ENCODE results near the gene KIAA1217.
"Not testable (repeated sequence)": the region's sequence is repeated elsewhere in the genome, so short reads cannot be mapped to it uniquely, and the experiment has no call there.

KIAA1217 gene

DNA sequence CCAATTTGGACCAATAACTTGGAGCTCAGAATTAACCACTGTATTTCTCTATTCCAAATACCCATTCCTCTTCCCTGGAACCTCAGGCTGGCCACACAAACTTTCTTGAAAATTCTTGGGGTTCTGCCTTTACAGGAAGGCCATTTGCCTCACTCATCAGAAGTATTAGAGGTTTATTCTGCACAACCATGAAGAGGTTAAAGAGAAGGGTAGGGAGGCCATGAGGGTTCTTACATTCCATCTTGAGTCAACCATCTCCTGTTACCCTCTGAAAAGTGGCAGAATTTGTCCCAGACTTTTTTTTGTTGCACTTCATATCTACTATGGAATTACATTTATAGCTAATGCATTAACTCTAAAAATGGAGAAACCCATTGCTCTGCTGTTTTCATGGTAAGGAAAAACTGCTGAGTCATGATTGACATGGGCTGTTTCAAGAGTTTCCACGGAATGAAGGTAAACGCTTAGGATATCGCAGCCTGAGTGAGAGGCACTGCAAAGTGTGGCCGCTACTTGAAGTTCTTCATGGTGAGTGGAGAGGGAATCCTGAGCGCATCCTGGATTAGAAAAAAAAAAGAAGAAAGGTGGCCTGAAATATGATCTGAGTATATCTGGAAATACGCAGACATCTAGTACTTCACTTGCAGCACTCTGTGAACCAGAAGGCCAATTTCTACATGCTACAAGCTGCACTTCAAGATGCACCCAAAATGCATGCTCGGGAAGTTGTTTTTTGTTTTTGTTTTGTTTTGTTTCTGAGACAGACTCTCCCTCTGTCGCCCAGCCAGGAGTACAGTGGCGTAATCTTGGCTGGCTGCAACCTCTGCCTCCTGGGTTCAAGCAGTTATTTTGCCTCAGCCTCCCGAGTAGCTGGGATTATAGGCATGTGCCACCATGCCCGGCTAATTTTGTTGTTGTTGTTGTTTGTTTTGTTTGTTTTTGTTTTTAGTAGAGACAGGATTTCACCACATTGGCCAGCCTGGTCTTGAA lies 83.7 kb downstream of the KIAA1217 start:
- FAIRE-seq, result no peak

GRCh38 chr10:24299578-24300260 lies 90.8 kb downstream of the KIAA1217 start:
- FAIRE-seq, result no peak

DNA sequence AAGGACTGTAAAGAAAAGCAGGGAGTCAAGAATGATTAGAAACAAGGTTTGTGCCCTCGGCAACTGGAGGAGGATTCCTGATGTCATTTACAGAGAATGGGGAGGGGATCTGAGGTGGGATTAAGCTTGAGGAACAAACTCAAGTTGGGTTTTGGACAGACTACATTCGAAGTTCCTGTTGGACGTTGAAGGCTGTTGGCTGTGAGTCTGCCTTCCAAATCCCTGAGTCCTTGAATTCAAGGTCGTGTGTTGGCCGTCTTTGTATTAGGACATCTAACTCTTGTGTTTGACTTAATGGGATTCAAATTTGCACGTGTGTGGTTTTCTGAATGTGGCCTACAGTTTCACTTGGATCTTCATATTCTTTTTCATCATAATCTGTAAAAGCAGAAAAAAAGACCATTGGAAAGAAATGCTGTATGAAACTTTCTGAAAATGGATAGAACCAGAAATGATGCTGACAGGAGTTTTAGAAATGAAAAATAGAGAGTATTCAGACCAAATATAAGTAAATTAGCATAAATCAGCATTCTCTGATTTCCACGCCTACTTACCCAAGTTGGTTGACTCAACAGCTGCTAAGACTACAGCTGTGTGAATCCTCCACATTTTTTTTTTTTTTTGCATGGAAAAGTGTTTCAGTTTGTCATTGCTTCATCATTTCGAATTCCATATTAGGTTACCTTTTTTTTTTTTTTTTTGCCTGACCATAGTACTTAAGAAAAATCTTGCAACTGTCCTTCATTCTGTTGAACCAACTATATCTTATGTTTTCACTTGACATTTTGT lies 94.8 kb downstream of the KIAA1217 start:
- no peak for FAIRE-seq

GRCh38 chr10:24305551-24306506 lies 96.9 kb downstream of the KIAA1217 start:
- no peak for FAIRE-seq

DNA sequence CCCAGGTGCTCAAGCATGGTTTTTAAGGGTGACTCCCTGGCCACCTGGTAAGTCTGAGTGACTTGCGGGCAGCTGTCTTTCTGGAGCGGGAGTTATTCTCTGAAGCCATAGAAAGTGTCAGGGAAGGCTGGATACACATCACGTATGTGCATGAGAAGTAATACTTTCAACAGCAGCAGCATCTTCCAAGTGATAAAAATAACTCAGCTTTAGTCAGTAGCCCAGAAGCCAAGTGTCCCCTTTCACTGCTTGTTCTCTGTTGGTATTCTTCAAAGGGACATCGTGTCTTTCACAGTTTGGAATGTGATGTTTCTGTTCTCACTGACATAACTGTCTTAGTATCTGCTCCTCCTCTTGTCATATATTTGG lies 97.6 kb downstream of the KIAA1217 start:
- no peak for FAIRE-seq

- FAIRE-seq, result no peak
Observed at GRCh38 chr10:24307116-24307515, 98.2 kb downstream of the KIAA1217 start.

DNA sequence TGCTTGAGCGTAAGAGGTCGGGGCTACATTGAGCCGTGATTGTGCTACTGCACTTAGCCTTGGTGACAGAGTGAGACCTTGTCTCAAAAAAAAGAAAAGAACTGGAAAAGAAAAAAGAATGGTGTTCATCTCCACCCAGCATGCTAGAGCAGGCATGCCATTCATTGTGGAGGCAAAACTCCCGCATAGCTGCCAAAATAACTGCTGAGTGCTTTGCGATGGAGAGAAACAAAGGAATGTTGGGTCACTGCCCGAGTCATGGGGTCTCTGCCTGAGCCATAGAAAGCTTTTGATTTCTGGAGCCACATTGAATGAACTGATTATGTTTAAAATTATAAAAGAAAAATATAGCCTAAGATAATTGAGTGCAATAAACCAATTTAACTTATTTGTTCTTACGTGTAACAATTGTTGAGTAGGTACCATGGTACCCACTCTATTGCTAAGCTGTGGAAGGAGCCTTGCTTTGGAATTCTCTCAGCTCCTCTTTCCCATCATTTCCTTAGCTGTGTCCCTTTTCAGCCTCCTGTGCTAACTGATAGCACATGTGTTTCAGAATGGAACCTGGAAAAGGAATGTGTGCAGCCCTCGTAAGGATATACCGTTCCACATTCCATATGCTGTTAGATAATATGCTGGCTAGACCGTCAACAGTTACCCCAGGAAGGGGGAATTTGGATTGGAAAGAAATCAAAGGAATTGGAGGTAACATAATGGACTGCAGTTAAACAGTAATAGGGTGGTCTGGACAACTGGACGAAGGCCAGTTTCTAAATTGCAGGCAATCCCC lies 99.0 kb downstream of the KIAA1217 start:
- no peak for FAIRE-seq

GRCh38 chr10:24310104-24310503 lies 101.2 kb downstream of the KIAA1217 start:
- FAIRE-seq, result no peak

GRCh38 chr10:24311888-24312287 lies 103.0 kb downstream of the KIAA1217 start:
- no peak for FAIRE-seq

- no peak for FAIRE-seq
Observed at GRCh38 chr10:24313283-24313682, 104.3 kb downstream of the KIAA1217 start.

DNA sequence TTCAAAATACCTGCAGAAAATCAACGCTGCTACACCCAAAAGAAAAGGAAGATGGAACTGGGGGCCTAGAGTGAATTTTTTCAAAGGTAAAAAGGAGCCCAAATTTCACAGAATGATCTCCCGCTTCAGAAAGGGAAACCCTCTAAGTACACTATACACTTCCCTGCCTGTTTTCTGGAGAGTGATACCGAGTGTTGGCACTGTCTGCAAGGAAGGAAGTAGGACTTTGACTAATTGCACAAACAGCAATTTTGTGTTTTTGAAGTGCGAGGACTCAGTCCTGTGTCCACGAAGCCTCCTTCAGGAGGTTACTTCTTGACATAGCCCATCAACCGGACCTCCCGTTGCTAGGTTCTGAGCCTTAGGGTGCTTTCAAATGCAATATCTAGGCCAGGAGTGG lies 106.3 kb downstream of the KIAA1217 start:
- no peak for FAIRE-seq

DNA sequence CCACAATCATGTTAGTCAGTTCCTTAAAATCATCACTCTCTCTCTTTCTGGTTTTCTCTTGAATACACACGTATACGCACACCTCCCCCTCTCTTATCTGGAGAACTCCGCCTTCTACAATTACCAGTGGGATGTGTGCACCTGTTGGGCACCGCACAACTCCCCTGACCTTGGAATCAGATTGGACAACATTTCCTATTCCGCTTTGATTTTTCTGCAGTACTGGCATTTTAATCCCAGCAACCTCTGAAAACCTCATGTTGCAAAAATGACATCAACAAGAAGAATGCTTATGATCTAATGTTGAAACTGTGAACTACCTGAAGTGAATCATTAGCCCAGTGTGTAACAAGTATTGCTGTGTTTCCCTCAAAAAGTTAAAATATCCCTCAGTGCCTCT lies 109.6 kb downstream of the KIAA1217 start:
- FAIRE-seq, result no peak

DNA sequence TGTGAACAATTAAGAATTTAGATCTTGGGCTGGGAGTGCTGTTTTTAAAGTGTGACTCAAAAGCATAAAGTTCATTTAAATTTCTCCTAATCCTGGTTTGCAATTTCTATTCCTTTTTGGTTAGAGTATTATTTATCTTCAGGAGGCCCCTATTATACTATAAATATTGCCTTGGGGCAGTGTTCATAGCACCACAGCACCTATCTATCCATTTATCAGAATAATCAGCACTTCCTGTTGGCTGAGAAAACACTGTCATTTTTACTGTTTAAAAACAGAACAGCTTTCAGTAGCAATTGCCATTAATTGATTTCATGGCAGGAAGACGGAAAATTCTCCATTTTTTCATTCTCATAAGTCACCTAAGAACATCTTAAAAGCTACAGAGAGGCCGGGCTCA lies 111.4 kb downstream of the KIAA1217 start:
- FAIRE-seq, result no peak

- FAIRE-seq, result no peak
Observed at GRCh38 chr10:24324651-24325050, 115.7 kb downstream of the KIAA1217 start.

GRCh38 chr10:24331457-24331856 lies 122.5 kb downstream of the KIAA1217 start:
- no peak for FAIRE-seq

- no peak for FAIRE-seq
Observed at GRCh38 chr10:24333736-24334135, 124.8 kb downstream of the KIAA1217 start.

- no peak for FAIRE-seq
Observed at GRCh38 chr10:24334279-24334939, 125.5 kb downstream of the KIAA1217 start.

GRCh38 chr10:24337723-24338122 lies 128.8 kb downstream of the KIAA1217 start:
- not testable (repeated sequence) for FAIRE-seq

DNA sequence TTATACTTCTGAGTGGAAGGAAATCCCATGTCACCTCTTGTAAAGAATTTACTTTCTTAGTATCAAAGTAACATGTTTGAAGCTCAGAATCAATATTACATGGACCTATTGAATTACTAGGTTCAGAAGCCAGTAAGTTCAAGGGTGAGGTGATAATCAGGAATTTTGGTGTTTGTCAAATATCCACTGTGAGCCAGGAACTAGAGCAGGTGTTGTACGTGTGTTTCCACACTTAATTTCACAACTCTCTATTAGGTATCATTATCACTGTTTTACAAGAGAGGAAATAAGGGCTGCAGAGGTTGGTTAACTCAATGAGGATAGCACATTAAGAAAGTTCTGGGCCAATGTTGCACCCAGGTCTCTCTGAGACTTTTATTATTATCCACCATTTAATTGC lies 130.4 kb downstream of the KIAA1217 start:
- no peak for FAIRE-seq

DNA sequence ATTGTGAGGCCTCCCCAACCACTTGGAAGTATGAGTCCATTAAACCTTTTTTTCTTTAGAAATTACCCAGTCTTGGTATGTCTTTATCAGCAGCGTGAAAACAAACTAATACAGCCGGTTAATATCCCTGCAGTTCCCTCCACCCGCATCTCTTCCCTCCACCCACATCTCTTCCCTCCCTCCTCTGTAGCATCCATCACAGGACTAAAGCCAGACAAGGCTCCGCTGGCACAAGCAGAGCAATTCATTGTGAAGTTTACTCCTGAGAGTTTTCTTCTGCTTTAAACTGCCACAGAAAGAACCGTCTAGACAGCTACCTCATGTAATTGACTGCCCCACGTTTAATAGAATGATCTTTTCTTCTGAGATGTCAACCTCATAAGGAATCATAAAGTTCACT lies 131.5 kb downstream of the KIAA1217 start:
- FAIRE-seq, result no peak

- no peak for FAIRE-seq
Observed at GRCh38 chr10:24340883-24341282, 131.9 kb downstream of the KIAA1217 start.

Measured in TTC549 (cell line).